ENCODE measurements around the gene CALHM2.
A peak's percentile ranks its signal among the peaks of the same experiment; 100 is the strongest.

Gene CALHM2, protein sequence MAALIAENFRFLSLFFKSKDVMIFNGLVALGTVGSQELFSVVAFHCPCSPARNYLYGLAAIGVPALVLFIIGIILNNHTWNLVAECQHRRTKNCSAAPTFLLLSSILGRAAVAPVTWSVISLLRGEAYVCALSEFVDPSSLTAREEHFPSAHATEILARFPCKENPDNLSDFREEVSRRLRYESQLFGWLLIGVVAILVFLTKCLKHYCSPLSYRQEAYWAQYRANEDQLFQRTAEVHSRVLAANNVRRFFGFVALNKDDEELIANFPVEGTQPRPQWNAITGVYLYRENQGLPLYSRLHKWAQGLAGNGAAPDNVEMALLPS

DNA sequence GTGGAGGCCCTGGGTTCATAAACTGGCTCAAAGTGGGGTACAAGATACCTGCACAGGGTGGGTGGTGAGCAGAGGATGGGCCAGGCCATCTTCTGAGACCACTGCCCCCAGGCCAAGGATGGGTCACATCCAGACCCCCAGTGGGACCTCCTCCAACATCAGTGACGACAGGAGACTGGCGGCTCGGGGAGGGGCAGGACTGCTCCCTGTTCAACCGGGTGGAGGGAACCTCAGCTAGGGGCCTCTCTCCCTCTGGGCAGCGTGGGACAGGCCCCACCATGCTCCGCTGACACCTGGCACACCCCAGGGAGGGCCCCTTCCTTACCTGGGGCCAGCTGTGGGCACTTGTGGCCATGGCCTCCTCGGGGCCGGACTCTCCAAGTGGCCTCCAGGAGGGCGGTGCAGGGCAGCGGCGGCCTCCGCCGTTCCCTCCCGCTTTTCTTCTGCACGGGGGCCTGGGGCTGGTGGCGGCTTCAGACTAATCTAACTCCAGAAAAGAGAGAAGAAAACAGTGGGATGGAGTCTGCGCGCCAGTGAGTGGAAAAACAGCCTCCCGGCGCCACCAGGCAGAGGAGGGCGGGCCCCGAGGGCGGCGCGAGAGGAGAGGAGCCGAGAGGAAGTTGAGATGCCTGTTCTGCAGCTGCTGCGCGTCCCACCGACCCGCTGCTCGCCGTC, at the start of gene CALHM2:
CALHM2 (minus strand) TSS at position 540 of the 675 bp plus-strand sequence. CDS start 2,429 bp downstream, outside the sequence.
- Mint-ChIP-seq H3K4me1 (peaks cover 68% of the 10 kb centered on the region), H3K27ac (peak within 1 kb of the TSS; percentile 94), H3K9me3 (no peaks in the 10 kb centered on the region), H3K4me3 (peak within 1 kb of the TSS; percentile 93), H3K36me3 (peaks cover 39% of the 10 kb centered on the region)
- peak; percentile 81 for ATAC-seq
- peak; percentile 46 to 78 for DNase-seq (ENCODE audit: low spot score in 2 of 2)

GRCh38 chr10:103501186-103501585, 49.0 kb upstream of the CALHM2 start:
- ATAC-seq (no peak), DNase-seq (ENCODE audit: low spot score in 2 of 2) (no peak)
- Mint-ChIP-seq H3K36me3 (peaks cover 14% of the 10 kb centered on the region), H3K27ac (no peak overlapping the region), H3K9me3 (no peaks in the 10 kb centered on the region), H3K4me1 (peaks cover 29% of the 10 kb centered on the region), H3K4me3 (no peak overlapping the region)

DNA sequence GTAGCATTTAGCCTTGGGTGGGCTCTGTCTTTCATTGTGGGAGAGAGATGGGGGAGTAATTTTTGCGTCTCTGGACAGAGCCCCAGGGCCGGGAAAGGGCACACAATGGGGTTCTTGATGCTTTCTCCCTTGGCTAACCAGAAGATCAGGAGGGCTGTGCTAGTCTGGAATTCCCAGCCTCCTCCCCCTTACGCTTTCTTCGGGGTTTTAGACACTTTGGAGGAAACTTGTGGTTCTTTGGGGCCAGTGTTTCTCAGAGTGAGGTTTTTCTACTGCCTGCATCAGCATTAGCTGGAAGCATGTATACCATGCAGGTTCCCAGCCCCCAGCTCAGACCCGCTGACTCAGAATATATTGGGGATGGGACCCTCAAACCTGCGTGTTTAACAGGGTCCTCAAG, 48.3 kb upstream of the CALHM2 start:
- ATAC-seq (no peak), DNase-seq (ENCODE audit: low spot score in 2 of 2) (no peak)
- Mint-ChIP-seq H3K27ac (no peak overlapping the region), H3K9me3 (no peaks in the 10 kb centered on the region), H3K4me1 (peaks cover 29% of the 10 kb centered on the region), H3K4me3 (no peak overlapping the region), H3K36me3 (peaks cover 14% of the 10 kb centered on the region)

DNA sequence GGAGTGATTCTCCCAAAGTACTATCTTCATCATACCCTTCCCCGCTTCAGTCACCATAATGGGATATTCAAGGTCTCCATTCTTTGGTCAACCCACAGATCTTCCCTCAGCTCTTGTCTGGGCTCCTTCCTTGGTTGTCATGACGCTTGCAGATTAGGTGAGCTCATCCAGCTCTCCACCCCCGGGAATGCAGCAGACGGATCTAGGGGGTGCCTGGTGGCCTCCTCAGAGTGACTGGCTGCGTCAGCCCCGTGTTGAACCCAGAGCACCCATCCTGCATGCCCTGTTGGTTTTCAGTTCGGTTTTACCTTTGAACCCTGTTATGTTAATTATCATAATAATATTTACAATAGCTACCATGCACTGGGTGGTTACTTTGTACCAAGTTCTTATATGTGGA, 47.7 kb upstream of the CALHM2 start:
- no peak overlapping the region for H3K27ac Mint-ChIP-seq
- peaks cover 29% of the 10 kb centered on the region for H3K4me1 Mint-ChIP-seq
- H3K4me3 Mint-ChIP-seq, result no peak overlapping the region
- no peak for ATAC-seq
- peaks cover 14% of the 10 kb centered on the region for H3K36me3 Mint-ChIP-seq
- no peaks in the 10 kb centered on the region for H3K9me3 Mint-ChIP-seq
- no peak for DNase-seq (ENCODE audit: low spot score in 2 of 2)

GRCh38 chr10:103498936-103499638, 46.9 kb upstream of the CALHM2 start:
- Mint-ChIP-seq H3K4me3 (no peak overlapping the region), H3K27ac (peak overlapping the region; percentile 40), H3K9me3 (no peaks in the 10 kb centered on the region), H3K4me1 (peaks cover 24% of the 10 kb centered on the region), H3K36me3 (peaks cover 9% of the 10 kb centered on the region)
- DNase-seq (ENCODE audit: low spot score in 2 of 2) (no peak), ATAC-seq (no peak)

GRCh38 chr10:103497161-103497915, 45.2 kb upstream of the CALHM2 start:
- Mint-ChIP-seq H3K4me3 (no peak overlapping the region), H3K4me1 (peaks cover 19% of the 10 kb centered on the region), H3K36me3 (no peaks in the 10 kb centered on the region), H3K27ac (no peak overlapping the region), H3K9me3 (no peaks in the 10 kb centered on the region)
- no peak for DNase-seq (ENCODE audit: low spot score in 2 of 2)
- ATAC-seq, result no peak

GRCh38 chr10:103495321-103495720, 43.2 kb upstream of the CALHM2 start:
- Mint-ChIP-seq H3K4me3 (peak overlapping the region; percentile 75), H3K36me3 (no peaks in the 10 kb centered on the region), H3K4me1 (peaks cover 29% of the 10 kb centered on the region), H3K27ac (no peak overlapping the region), H3K9me3 (no peaks in the 10 kb centered on the region)
- DNase-seq (ENCODE audit: low spot score in 2 of 2) (no peak), ATAC-seq (no peak)

- ATAC-seq (peak; percentile 43), DNase-seq (ENCODE audit: low spot score in 2 of 2) (peak in 1 of 2 donors; percentile 65)
- H3K36me3 Mint-ChIP-seq, result no peaks in the 10 kb centered on the region
- peaks cover 38% of the 10 kb centered on the region for H3K4me1 Mint-ChIP-seq
- peak overlapping the region; percentile 75 for H3K4me3 Mint-ChIP-seq
- no peak overlapping the region for H3K27ac Mint-ChIP-seq
- H3K9me3 Mint-ChIP-seq, result no peaks in the 10 kb centered on the region
These were observed 42.0 kb upstream of the CALHM2 start for GRCh38 chr10:103493916-103494877.

- Mint-ChIP-seq H3K9me3 (no peaks in the 10 kb centered on the region), H3K4me3 (peak within 1 kb of the TSS; percentile 75), H3K36me3 (no peaks in the 10 kb centered on the region), H3K27ac (no peak within 1 kb of the TSS), H3K4me1 (peaks cover 38% of the 10 kb centered on the region)
- ATAC-seq, result peak; percentile 5
- DNase-seq (ENCODE audit: low spot score in 2 of 2), result peak in 1 of 2 donors; percentile 58
These were observed 41.3 kb upstream of the CALHM2 start, which contains the start of gene NEURL1 for GRCh38 chr10:103493362-103493915. Gene NEURL1, plus strand, starts transcription at chr10:103493705. Its CDS starts 683 bp downstream, at chr10:103494388.

DNA sequence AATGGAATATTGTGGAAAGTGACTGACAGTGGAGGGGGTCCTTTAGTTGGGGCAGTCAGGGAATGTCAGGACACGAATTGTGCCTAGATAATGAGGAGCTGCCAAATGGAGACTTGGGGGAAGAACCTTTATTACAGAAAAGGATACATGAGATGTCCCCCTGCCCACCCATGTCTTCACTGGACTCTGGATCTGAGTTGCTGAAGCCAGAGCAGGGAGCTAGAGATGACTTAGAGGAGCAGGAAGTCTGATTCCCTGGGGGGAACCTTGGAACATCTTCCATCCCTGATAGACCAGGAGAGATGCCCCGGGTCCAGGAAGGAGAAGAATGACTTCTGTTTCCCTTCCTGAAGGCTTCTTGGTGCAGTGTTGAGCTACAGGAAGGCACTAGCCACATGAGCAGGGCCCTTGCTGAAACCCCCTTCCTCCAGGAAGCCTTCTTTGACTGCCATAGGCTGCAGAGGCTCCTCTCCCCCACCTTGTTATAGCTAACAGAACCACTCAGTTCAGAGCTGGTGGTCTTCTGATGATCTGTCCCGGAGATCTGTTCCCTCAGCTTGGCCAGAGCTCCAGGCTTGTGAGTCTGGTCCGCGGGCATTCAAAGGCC, 40.6 kb upstream of the CALHM2 start:
- no peak overlapping the region for H3K27ac Mint-ChIP-seq
- no peaks in the 10 kb centered on the region for H3K36me3 Mint-ChIP-seq
- ATAC-seq, result no peak

DNA sequence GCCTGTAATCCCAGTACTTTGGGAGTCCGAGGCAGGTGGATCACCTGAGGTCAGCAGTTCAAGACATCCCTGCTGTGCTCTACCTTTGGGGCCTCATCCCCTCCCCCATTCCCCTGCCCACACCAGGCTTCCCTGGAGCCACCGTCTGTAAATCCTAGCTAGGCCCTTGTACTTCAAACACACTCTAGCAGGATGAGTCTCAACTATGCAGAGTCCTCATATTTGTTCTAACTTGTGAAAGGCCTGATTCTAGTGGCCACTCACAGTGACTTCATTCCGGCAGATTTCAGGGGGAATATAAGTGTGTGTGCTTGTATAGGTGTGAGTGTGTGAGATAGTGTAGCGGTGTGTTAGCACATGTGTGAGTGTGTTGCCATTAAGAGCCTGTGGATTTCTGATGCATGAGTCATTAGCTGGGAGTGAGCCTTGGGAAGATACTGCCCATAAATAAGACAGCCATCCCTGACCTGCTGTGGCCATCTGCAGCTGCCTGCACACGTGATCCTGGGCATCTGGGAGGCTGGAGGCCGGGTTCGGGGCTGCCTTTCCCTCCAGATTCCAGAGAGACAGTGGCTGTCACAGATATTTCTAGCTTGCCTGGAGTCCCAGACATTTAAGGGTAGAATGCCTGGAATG, 39.7 kb upstream of the CALHM2 start:
- DNase-seq (ENCODE audit: low spot score in 2 of 2), result no peak
- no peak for ATAC-seq
- H3K4me3 Mint-ChIP-seq, result no peak overlapping the region
- H3K36me3 Mint-ChIP-seq, result no peaks in the 10 kb centered on the region
- peak overlapping the region; percentile 72 for H3K27ac Mint-ChIP-seq
- peaks cover 38% of the 10 kb centered on the region for H3K4me1 Mint-ChIP-seq
- H3K9me3 Mint-ChIP-seq, result no peaks in the 10 kb centered on the region

More for the DNA sequence above, 40.6 kb upstream of the CALHM2 start:
- no peaks in the 10 kb centered on the region for H3K9me3 Mint-ChIP-seq
- no peak for DNase-seq (ENCODE audit: low spot score in 2 of 2)
- H3K4me3 Mint-ChIP-seq, result peak overlapping the region; percentile 75
- peaks cover 38% of the 10 kb centered on the region for H3K4me1 Mint-ChIP-seq

DNA sequence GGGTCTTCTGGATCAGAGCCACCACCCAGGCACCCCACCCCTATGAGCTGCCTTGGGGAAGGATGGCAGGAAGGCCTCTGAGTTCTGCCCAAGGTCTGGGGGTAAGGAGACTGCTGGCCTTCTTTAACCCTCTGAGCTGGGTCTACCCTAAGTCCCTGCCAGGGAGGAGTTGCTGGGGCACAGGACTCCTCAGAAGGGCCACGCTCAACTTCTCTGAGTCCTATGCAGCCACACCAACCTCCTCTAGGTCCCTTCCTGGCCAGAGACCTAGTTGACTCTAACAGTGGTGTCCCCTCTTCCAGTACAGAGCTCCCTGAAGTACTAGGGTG, 38.8 kb upstream of the CALHM2 start:
- Mint-ChIP-seq H3K9me3 (no peaks in the 10 kb centered on the region), H3K4me3 (no peak overlapping the region), H3K4me1 (peaks cover 38% of the 10 kb centered on the region), H3K27ac (peak overlapping the region; percentile 72), H3K36me3 (no peaks in the 10 kb centered on the region)
- peak; percentile 39 for ATAC-seq
- DNase-seq (ENCODE audit: low spot score in 2 of 2), result no peak

GRCh38 chr10:103487410-103487708, 35.2 kb upstream of the CALHM2 start:
- H3K4me1 Mint-ChIP-seq, result peaks cover 36% of the 10 kb centered on the region
- no peaks in the 10 kb centered on the region for H3K9me3 Mint-ChIP-seq
- H3K27ac Mint-ChIP-seq, result no peak overlapping the region
- H3K4me3 Mint-ChIP-seq, result no peak overlapping the region
- no peaks in the 10 kb centered on the region for H3K36me3 Mint-ChIP-seq
- DNase-seq (ENCODE audit: low spot score in 2 of 2) (no peak), ATAC-seq (no peak)

Measured in stimulated activated effector memory CD8-positive, alpha-beta T cell treated with anti-CD3 and anti-CD28 coated beads, Interleukin-12 subunit alpha, Interleukin-12 subunit beta, amount 100 ng/mL, for 72 hours (primary cell).